Pancreas (tissue), 10 donors: Measurements from ENCODE around the gene C1QTNF12. TPM values are rescaled to one million over a fixed set of nuclear protein-coding genes. Genes with fewer than 3 reads are reported as not detected.

Experiments used
- ATAC-seq, 4 donors: fragments of 200-7000 bp; cut with Tn5 transposase; one replicate each; pipeline versions ENCODE4 v1.8.0 to v1.9.1; 2020; ENCODE audit warnings: mild to moderate bottlenecking in 4 of 4, moderate library complexity in 4 of 4
- DNase-seq, 6 donors: peaks; one replicate each; pipeline ENCODE4 v3.0.0-alpha.2; 2020
- FAIRE-seq: peaks from 2 replicates; lab custom pipeline; 2012; peaks lifted over from hg19 to GRCh38; lab: Jason Lieb, UNC
- H3K27ac ChIP-seq, 4 donors: fragments of 200-600 bp; sonication (generic); 1 replicate in 3 of 4; 2 replicates in 1 of 4; pipeline versions ENCODE4 v1.5.0 to v1.8.0; 2020
- H3K27me3 ChIP-seq, 4 donors: fragments of 200-600 bp; one replicate each; pipeline ENCODE4 v1.8.0; 2021
- H3K36me3 ChIP-seq, 3 donors: fragments of 200-600 bp; sonication (generic) in 1 of 3; one replicate each; pipeline versions ENCODE4 v1.5.0 to v1.8.0; 2020 to 2021
- H3K4me1 ChIP-seq, 3 donors: fragments of 200-600 bp; one replicate each; pipeline ENCODE4 v1.8.0; 2021
- H3K4me3 ChIP-seq, 4 donors: fragments of 200-600 bp; sonication (generic) in 2 of 4; one replicate each; pipeline versions ENCODE4 v1.5.0 to v1.8.0; 2020 to 2021
- H3K9me3 ChIP-seq, 4 donors: fragments of 200-600 bp; one replicate each; pipeline ENCODE4 v1.8.0; 2021
- CTCF ChIP-seq, 4 donors: fragments of 200-600 bp; sonication (generic) in 3 of 4; IDR thresholded peaks; one replicate each; pipeline versions ENCODE4 v1.5.0 to v1.8.0; 2021; ENCODE audit warnings: antibody characterized with exemption in 4 of 4
- WGBS, 2 donors: extraction: QIAGEN DNeasy Blood & Tissue Kit; methylation state at CpG; one replicate each; pipeline ENCODE4 v1.1.7; 2013; 5-methylcytosine and 5-hydroxymethylcytosine counted together
- intact Hi-C, 3 donors: fragments of 100-400 bp; cut with DNase I; formaldehyde crosslinking; loops; one replicate each; pipeline versions ENCODE4 v1.11.1 to v1.14.2; 2022
- polyA plus RNA-seq, 2 donors: library from polyadenylated mRNA; stranded (reverse); fragments of 200-250 nt; gene quantifications; one replicate each; pipeline ENCODE4 v1.2.3, GENCODE V29; 2013
- total RNA-seq, 6 donors: library from RNA; stranded (reverse); fragmentation: NEBNext Ultra II Directional in 4 of 6; extraction: Animal tissue kit (Norgen Biotek cat#: 25700) in 4 of 6; gene quantifications; one replicate each; pipeline versions ENCODE4 v1.2.1 to v1.2.4, GENCODE V29; 2021 to 2023
- donor health status: healthy with polysubstance abuse.
- donor health status: DM: no; HTN: no; CAD: no; lungs with moderate emphysema.
- donor health status: DM: no; HTN: no; CAD: no.
- donor health status: control.
- donor health status: control.
- donor health status: Bipolar disorder and iron deficiency.
- donor health status: DM: yes; HTN: yes; CAD: no.
- donor health status: DM: no; HTN: no; CAD: no.
- donor health status: DM: no; HTN: no; CAD: no.
- donor health status: DM: yes; HTN: yes; CAD: no.

C1QTNF12 gene
- total and polyA plus RNA-seq, 8 donors = 0.43 to 4.8 (median 1.0) TPM

GRCh38 chr1:1267488-1268283 lies 21.2 kb upstream of the C1QTNF12 start:
- Histone ChIP-seq H3K9me3 (no peaks in the 10 kb centered on the region), H3K4me1 (peaks cover 10 to 18% (median 14%) of the 10 kb centered on the region in 3 donors), H3K36me3 (peaks cover 0 to 21% (median 5%) of the 10 kb centered on the region in 3 donors), H3K27ac (no peak overlapping the region), H3K27me3 (no peaks in the 10 kb centered on the region), H3K4me3 (no peak overlapping the region)
- no peak for FAIRE-seq
- no peak for TF ChIP-seq CTCF (IDR thresholded peaks at IDR 0.05)
- no peak for DNase-seq
- intact Hi-C loops = no loop called here
- WGBS, 2 donors = 94 to 95% methylated on average over 39 of the region's 39 CpGs
- no peak for ATAC-seq

GRCh38 chr1:1264868-1265272 lies 18.3 kb upstream of the C1QTNF12 start:
- peaks cover 0 to 30% (median 13%) of the 10 kb centered on the region in 3 donors for H3K36me3 ChIP-seq
- DNase-seq = no peak
- H3K27ac ChIP-seq = no peak overlapping the region
- ATAC-seq = no peak
- no peaks in the 10 kb centered on the region for H3K27me3 ChIP-seq
- 85 to 89% methylated on average over 10 of the region's 10 CpGs for WGBS, 2 donors
- FAIRE-seq = no peak
- intact Hi-C loops = no loop called here
- H3K4me1 ChIP-seq = no peaks in the 10 kb centered on the region
- no peaks in the 10 kb centered on the region for H3K9me3 ChIP-seq
- H3K4me3 ChIP-seq = no peak overlapping the region
- TF ChIP-seq CTCF (IDR thresholded peaks at IDR 0.05) = no peak

GRCh38 chr1:1264026-1264425 lies 17.5 kb upstream of the C1QTNF12 start:
- intact Hi-C loops = no loop called here
- no peak for FAIRE-seq
- ATAC-seq = no peak
- no peak overlapping the region for H3K4me3 ChIP-seq
- no peaks in the 10 kb centered on the region for H3K4me1 ChIP-seq
- no peak for TF ChIP-seq CTCF (IDR thresholded peaks at IDR 0.05)
- no peak for DNase-seq
- H3K27me3 ChIP-seq = no peaks in the 10 kb centered on the region
- no peak overlapping the region for H3K27ac ChIP-seq
- peaks cover 0 to 30% (median 13%) of the 10 kb centered on the region in 3 donors for H3K36me3 ChIP-seq
- no peaks in the 10 kb centered on the region for H3K9me3 ChIP-seq
- WGBS, 2 donors = 86 to 92% methylated on average over 9 of the region's 9 CpGs

GRCh38 chr1:1262758-1263157 lies 16.2 kb upstream of the C1QTNF12 start:
- WGBS, 2 donors = 89 to 93% methylated on average over 8 of the region's 8 CpGs

More at GRCh38 chr1:1262758-1263157, 16.2 kb upstream of the C1QTNF12 start:
- H3K4me3 ChIP-seq = no peak overlapping the region
- ATAC-seq (no peak), DNase-seq (no peak), FAIRE-seq (no peak)
- intact Hi-C loops = no loop called here
- no peak overlapping the region for H3K27ac ChIP-seq
- H3K36me3 ChIP-seq = peaks cover 0 to 30% (median 13%) of the 10 kb centered on the region in 3 donors
- no peak for TF ChIP-seq CTCF (IDR thresholded peaks at IDR 0.05)
- no peaks in the 10 kb centered on the region for H3K9me3 ChIP-seq
- no peaks in the 10 kb centered on the region for H3K27me3 ChIP-seq
- no peaks in the 10 kb centered on the region for H3K4me1 ChIP-seq
